ENCODE results near the gene GPR157.

The GPR157 gene

DNA sequence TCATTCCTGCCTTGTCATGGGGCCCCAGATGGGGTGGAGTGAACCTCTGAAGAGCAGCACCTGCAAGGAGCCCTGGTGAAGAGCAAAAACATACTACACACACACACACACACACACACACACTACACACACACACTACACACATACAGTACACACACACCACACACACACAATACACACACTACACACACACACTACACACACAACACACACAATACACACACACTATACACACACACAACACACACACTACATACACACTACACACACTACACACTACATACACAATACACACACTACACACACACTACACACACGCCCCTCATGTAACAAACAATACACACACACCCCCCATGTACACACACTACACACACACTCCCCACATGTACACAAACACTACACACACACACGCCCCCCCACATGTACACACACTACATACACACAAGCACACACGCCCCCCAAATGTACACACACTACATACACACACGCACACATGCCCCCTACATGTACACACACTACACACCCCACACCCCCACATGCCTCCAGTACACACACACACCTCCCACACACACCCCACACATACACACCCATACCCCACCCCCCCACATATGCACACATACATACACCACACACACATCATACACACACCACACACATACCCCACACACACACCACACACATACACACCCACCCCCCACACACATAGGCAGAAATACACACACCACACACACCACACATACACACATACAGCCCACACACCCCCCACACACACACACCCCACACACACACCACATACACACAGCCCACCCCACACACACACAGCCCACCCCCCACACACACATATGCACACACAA lies 68.8 kb downstream of the GPR157 start:
- DNase-seq, result no peak

DNA sequence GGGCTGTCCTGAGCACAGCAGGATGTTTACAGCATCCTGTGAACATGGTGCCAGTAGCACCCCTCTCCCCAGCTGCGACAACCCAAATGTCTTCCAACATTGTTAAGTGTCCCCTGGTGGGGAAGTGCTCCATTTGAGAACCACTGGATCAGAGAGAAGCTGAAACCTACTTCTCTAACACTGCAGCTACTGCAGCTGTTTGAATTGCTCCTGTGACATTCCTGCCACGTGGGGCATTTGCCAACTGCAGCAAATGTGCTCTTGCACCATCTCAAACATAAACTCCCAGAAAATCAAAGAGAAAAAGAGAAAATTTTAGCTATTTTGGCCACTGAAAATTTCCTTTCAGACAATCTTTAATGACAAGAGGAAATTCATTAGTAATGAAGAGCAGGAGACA lies 70.4 kb downstream of the GPR157 start:
- no peak for DNase-seq

GRCh38 chr1:9057851-9058250 lies 71.1 kb downstream of the GPR157 start:
- no peak for DNase-seq

- no peak for DNase-seq
Observed at GRCh38 chr1:9052272-9053049, 76.4 kb downstream of the GPR157 start.

- DNase-seq, result no peak
Observed at GRCh38 chr1:9051379-9051778, 77.5 kb downstream of the GPR157 start.

DNA sequence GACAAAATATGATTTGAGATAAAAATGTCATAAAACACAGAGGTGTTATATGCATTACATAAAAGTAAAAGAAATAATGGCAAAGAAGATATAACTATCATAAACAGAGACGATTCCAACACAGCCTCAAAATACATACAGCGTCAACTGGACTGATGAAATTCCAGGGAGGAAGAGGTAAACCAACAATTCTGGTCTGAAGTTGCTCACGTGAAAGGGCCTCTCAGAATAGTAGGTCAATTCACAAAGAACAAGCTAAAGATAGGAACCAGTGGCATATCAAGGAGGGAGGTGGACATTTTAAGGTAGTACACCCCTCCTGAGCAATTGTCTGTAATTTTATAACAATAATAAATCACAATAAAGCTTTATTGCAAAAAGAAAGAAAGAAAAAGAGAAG lies 78.1 kb downstream of the GPR157 start:
- DNase-seq, result no peak

All from NCI-H2029 treated with DMSO at 0.1 percent for 48 hours (cell line).